ENCODE data around the gene MALRD1.

The MALRD1 gene

GRCh38 chr10:19294233-19294632, 245.6 kb downstream of the MALRD1 start:
- Histone ChIP-seq H3K27ac (ENCODE audit: low read depth, low read length, poor library complexity, severe bottlenecking) (no peak overlapping the region), H3K9me3 (ENCODE audit: low read length) (no peaks in the 10 kb centered on the region), H3K9me2 (ENCODE audit: low read depth, low read length) (no peaks in the 10 kb centered on the region), H3K9ac (ENCODE audit: low read length) (no peak overlapping the region), H2AFZ (ENCODE audit: low read length) (no peak overlapping the region), H3F3A (ENCODE audit: insufficient read depth, low read length) (no peaks in the 10 kb centered on the region), H3K4me3 (ENCODE audit: low read depth, low read length, poor library complexity, severe bottlenecking) (no peak overlapping the region), H3K4me2 (ENCODE audit: low read length) (no peak overlapping the region), H3K4me1 (ENCODE audit: insufficient read depth, low read length, severe bottlenecking) (no peaks in the 10 kb centered on the region), H3K27me3 (ENCODE audit: insufficient read depth, low read length) (no peaks in the 10 kb centered on the region), H4K20me1 (ENCODE audit: insufficient read depth, low read length) (no peaks in the 10 kb centered on the region), H3K36me3 (ENCODE audit: insufficient read depth, low read length) (no peaks in the 10 kb centered on the region), H3K79me2 (ENCODE audit: insufficient read depth, low read length) (no peaks in the 10 kb centered on the region)
- TF ChIP-seq EZH2 (IDR thresholded peaks at IDR 0.05; ENCODE audit: borderline replicate concordance, low read length), result no peak
- no peak for TF ChIP-seq CTCF (IDR thresholded peaks at IDR 0.05; ENCODE audit: low read length)

- Histone ChIP-seq H3K79me2 (ENCODE audit: insufficient read depth, low read length) (no peaks in the 10 kb centered on the region), H4K20me1 (ENCODE audit: insufficient read depth, low read length) (no peaks in the 10 kb centered on the region), H3K9ac (ENCODE audit: low read length) (no peak overlapping the region), H3K27me3 (ENCODE audit: insufficient read depth, low read length) (no peaks in the 10 kb centered on the region), H3K27ac (ENCODE audit: low read depth, low read length, poor library complexity, severe bottlenecking) (no peak overlapping the region), H3K4me1 (ENCODE audit: insufficient read depth, low read length, severe bottlenecking) (no peaks in the 10 kb centered on the region), H3K36me3 (ENCODE audit: insufficient read depth, low read length) (no peaks in the 10 kb centered on the region), H3K9me2 (ENCODE audit: low read depth, low read length) (no peaks in the 10 kb centered on the region), H3K9me3 (ENCODE audit: low read length) (no peaks in the 10 kb centered on the region), H2AFZ (ENCODE audit: low read length) (no peak overlapping the region), H3F3A (ENCODE audit: insufficient read depth, low read length) (no peaks in the 10 kb centered on the region), H3K4me3 (ENCODE audit: low read depth, low read length, poor library complexity, severe bottlenecking) (no peak overlapping the region), H3K4me2 (ENCODE audit: low read length) (no peak overlapping the region)
- TF ChIP-seq EZH2 (IDR thresholded peaks at IDR 0.05; ENCODE audit: borderline replicate concordance, low read length), result no peak
- no peak for TF ChIP-seq CTCF (IDR thresholded peaks at IDR 0.05; ENCODE audit: low read length)
Observed at GRCh38 chr10:19299645-19300044, 251.0 kb downstream of the MALRD1 start.

DNA sequence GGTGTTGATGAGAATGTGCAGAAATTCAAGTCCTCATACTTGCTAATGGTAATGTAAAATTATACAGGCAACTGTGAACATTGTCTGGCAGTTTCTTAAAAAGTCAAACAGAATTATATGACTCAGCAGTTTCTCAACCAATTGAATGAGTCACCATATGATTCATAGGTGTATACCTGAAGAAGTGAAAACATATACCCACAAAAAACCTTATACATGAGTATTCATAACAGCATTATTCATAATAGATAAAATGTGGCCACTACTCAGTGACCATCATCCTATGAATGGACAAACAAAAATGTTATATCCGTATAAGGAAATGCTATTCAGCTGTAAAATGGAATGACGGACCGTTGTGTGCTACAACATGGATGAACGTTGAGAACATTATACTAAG, 253.5 kb downstream of the MALRD1 start:
- Histone ChIP-seq H3K27ac (ENCODE audit: low read depth, low read length, poor library complexity, severe bottlenecking) (no peak overlapping the region), H3K9ac (ENCODE audit: low read length) (no peak overlapping the region), H3K79me2 (ENCODE audit: insufficient read depth, low read length) (no peaks in the 10 kb centered on the region), H3K4me2 (ENCODE audit: low read length) (no peak overlapping the region), H3K9me3 (ENCODE audit: low read length) (no peaks in the 10 kb centered on the region), H3K36me3 (ENCODE audit: insufficient read depth, low read length) (no peaks in the 10 kb centered on the region), H2AFZ (ENCODE audit: low read length) (no peak overlapping the region), H3K4me3 (ENCODE audit: low read depth, low read length, poor library complexity, severe bottlenecking) (no peak overlapping the region), H3K27me3 (ENCODE audit: insufficient read depth, low read length) (no peaks in the 10 kb centered on the region), H3F3A (ENCODE audit: insufficient read depth, low read length) (no peaks in the 10 kb centered on the region), H3K9me2 (ENCODE audit: low read depth, low read length) (no peaks in the 10 kb centered on the region), H3K4me1 (ENCODE audit: insufficient read depth, low read length, severe bottlenecking) (no peaks in the 10 kb centered on the region), H4K20me1 (ENCODE audit: insufficient read depth, low read length) (no peaks in the 10 kb centered on the region)
- TF ChIP-seq EZH2 (IDR thresholded peaks at IDR 0.05; ENCODE audit: borderline replicate concordance, low read length), result no peak
- no peak for TF ChIP-seq CTCF (IDR thresholded peaks at IDR 0.05; ENCODE audit: low read length)

Data from OCI-LY1 (cell line).